Fibroblast of pulmonary artery (primary cell): ENCODE measurements around the gene CNPY4.

Source experiments
- DNase-seq: peaks from one replicate; pipeline ENCODE4 v3.0.0-alpha.2; 2010; ENCODE audit warnings: low read depth
- H3K4me3 ChIP-seq: replicated peaks from 2 replicates; pipeline ENCODE4 v1.5.1; 2011; ENCODE audit warnings: low read depth, mild to moderate bottlenecking, control low read depth, low read length, moderate library complexity
- TF ChIP-seq, protein P1 (sequence below): IDR thresholded peaks from 2 replicates; pipeline ENCODE4 v1.5.1; 2011; ENCODE audit warnings: mild to moderate bottlenecking, control low read depth, low read length, inconsistent platforms; ENCODE audit errors: missing control alignments

The CNPY4 gene

DNA sequence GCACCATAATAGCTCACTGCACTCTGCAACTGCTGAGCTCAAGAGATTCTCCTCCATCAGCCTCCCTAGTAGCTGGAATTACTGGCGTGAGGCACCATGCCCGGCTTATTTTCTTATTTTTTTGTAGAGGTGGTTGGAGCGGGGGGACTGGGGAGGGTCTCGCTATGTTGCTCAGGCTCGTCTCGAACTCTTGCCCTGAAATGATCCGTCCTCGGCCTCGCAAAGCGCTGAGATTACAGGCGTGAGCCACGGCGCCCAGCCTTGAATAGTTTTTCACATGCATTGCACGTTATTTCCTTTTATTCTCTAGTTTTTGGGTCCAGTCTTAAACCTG lies 28.8 kb downstream of the CNPY4 start:
- peak overlapping the region; percentile 84 for H3K4me3 ChIP-seq
- TF ChIP-seq, protein P1, sequence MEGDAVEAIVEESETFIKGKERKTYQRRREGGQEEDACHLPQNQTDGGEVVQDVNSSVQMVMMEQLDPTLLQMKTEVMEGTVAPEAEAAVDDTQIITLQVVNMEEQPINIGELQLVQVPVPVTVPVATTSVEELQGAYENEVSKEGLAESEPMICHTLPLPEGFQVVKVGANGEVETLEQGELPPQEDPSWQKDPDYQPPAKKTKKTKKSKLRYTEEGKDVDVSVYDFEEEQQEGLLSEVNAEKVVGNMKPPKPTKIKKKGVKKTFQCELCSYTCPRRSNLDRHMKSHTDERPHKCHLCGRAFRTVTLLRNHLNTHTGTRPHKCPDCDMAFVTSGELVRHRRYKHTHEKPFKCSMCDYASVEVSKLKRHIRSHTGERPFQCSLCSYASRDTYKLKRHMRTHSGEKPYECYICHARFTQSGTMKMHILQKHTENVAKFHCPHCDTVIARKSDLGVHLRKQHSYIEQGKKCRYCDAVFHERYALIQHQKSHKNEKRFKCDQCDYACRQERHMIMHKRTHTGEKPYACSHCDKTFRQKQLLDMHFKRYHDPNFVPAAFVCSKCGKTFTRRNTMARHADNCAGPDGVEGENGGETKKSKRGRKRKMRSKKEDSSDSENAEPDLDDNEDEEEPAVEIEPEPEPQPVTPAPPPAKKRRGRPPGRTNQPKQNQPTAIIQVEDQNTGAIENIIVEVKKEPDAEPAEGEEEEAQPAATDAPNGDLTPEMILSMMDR: no peak
- no peak for DNase-seq

DNA sequence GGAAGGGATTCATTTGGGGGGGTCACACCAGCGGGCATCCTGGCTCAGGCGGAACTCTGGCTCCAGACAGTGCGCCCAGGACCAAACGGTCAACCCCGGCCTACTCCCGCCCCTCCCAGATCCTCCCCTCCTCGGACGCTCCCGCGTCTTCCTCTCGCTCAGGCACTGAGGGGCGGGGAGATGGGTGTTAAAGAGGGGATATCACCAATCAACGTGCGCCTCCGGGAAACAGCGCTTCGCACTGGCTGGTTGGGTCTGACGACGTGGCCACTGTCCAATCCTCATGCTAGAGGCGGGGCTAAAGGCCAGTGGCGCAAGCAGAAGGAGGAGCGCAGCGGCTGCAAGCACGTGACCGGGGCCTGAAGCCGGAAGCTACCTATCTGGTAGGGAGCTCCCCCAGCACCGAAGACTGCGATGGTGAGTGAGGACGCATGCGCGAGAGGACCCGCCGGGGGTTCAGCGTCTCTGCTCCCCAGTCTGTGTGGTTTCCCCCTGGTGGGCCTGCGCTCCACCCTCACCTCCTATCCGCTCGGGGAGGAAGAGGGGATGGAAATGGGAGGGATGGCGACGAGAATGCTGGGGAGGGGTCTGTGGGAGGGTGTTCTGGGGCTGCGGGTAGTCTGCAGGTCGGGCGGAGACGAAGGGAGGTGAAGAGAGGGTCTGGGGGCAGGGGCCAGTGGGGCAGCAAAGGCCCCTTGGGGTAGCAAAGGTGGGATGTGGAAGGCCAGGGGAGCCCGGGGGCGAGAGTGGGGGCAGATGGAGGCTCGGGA lies 29.3 kb downstream of the CNPY4 start, which contains the start of gene LAMTOR4:
TSS of gene LAMTOR4 (plus strand) at position 360 of the 770 bp plus-strand sequence. CDS start at position 415, 55 bp downstream.
- TF ChIP-seq, protein P1: no peak
- peak; percentile 99 for DNase-seq
- H3K4me3 ChIP-seq: peak within 1 kb of the TSS; percentile 84

DNA sequence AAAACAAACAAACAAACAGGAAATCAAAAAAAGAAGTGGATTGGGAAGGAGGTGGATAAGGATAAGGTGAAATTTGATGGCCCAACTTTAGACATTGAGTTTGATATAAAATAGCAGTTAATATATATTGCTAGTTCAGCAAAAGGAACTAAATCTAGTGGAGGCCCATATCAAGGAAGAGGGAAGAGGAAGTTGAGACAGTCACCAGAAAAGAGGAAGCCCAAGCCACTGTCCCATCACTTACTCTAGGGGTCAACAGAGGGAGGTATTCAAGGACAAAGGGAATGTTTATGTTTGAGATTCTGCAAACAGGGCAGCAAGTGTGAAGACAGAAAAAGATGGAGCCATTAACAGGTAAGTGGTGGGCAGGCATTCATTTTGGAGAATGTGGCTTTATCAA lies 33.0 kb downstream of the CNPY4 start:
- TF ChIP-seq, protein P1: no peak
- H3K4me3 ChIP-seq: no peak overlapping the region
- no peak for DNase-seq

DNA sequence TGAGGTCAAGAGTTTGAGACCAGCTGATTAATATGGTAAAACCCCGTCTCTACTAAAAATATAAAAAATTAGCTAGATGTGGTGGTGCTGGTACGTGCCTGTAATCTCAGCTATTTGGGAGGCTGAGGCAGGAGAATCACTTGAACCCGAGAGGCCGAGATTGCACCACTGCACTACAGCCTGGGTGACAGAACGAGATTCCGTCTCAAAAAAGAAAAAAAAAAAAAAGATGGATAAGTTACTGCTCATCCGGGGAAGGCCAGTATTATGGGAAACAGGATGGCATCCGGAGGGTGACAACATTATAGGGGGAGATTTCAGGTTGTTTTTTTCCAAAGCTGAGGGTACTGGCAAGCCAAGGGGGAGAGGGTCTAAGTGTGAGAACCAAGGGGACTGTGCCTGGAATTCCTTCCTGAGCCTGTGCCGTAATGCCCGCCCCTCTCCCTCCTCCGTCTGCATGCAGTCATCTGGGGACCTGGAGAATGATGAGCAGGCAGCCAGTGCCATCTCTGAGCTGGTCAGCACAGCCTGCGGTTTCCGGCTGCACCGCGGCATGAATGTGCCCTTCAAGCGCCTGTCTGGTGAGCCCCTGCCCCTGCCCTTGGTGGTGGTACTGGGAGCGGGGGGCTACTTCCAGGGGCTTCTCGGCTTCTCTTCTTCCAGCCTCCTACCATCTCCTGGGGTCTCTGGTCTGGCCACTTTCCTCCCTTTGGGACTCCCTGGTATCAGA lies 33.7 kb downstream of the CNPY4 start:
- H3K4me3 ChIP-seq: no peak overlapping the region
- TF ChIP-seq, protein P1: no peak

DNA sequence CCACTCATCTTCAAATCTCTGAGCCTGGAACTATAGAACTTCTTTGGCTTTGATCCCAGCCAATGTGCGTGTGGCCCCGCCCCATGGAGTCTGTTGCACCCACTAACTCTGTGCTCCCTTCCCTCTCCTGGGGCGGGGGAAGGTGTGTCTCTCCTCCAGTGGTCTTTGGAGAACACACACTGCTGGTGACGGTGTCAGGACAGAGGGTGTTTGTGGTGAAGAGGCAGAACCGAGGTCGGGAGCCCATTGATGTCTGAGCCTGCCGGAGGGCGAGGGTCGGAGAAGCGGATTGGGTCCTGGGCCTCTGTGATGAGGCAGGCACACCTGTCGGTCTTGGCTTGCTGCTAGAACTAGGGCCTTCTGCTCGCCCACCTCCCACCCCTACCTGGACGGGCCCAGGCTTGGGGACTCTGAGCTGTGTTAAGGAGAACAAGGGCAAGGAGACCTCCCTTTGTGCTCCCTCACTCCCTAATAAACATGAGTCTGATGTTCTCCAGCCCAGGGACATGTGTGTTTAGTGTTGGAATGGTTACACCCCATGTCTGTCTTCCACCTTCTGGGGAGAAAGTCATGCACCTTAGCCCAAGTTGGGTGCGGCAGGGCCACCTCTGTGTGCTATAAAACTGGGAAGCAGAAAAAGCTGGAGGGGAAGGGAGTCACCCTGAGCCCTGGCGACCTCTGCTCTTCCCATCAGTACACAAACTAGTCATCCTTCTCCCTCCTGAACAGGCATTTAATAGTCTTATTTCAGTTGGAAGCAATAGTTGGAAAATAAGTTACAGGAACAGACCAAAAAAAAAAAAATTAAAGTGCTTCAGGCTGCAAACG lies 34.5 kb downstream of the CNPY4 start:
- TF ChIP-seq, protein P1: no peak
- DNase-seq: no peak
- no peak overlapping the region for H3K4me3 ChIP-seq

More for the DNA sequence above, 33.7 kb downstream of the CNPY4 start:
- DNase-seq: no peak

DNA sequence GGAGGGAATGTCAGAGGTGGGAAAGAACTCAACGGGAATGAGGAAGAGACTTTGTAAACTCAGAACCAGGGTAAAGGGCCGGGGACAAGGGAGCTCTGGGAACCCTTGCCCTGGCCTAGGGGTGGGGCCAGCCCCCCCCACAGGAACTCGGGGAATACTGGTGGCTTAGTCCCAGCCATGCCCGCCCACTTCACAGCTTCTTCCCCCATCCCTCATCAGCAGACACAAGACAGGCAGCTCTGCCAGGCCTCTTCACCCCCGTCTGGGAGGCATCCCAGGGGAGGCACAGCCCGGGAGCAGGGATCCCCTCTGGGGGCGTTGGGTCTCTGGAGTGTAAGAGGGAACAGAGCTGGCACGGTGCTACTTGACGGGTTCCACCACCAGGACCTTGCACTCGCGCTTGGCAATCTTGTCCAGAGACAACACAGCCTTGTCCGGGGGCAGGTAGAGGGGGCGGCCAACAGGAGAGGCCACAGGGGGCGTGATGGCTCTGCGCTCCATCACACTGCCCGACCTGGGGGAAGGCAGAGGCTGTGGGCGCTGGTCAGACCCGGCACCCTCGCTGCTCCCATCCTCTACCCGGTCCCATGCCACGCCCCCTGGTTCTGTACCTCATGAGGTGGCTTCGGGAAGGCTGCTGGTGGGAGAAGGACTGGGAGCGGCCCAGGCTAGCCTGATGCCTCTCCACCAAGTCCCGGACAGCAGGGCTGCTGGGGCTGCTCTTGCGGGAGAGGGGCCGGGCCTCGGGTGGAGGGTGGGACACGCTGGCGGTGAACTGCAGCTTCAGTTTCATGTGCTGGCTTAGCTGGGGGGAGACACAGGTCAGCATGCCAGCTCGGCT lies 35.4 kb downstream of the CNPY4 start:
- H3K4me3 ChIP-seq: no peak overlapping the region
- no peak for DNase-seq
- TF ChIP-seq, protein P1: no peak
